Measurements from ENCODE around the gene PTPRA.

The PTPRA gene

GRCh38 chr20:2846698-2847097 lies 26.6 kb upstream of the PTPRA start:
- no peak overlapping the region for H3K4me3 ChIP-seq (ENCODE audit: low read depth, low read length)
- no peak for DNase-seq (ENCODE audit: low read depth, low spot score)
- ChIA-PET POLR2A (no interaction called here), CTCF (interaction anchor here (16.5 kb wide), 1 partner anchor 90 kb away, joined by 337 read pairs; no protein-coding TSS in a partner anchor)
- no peak for TF ChIP-seq CTCF (IDR thresholded peaks at IDR 0.05; ENCODE audit: insufficient read depth, low read length, missing control alignments)

- no peak for TF ChIP-seq CTCF (IDR thresholded peaks at IDR 0.05; ENCODE audit: insufficient read depth, low read length, missing control alignments)
- POLR2A ChIA-PET, result no interaction called here
- H3K4me3 ChIP-seq (ENCODE audit: low read depth, low read length), result no peak overlapping the region
- CTCF ChIA-PET, result interaction anchor here (1.6 to 16.5 kb wide), 2 partner anchors 10 to 91 kb away, joined by 6 to 337 read pairs; no protein-coding TSS in a partner anchor
- DNase-seq (ENCODE audit: low read depth, low spot score), result no peak
Measured at GRCh38 chr20:2847802-2848201, 25.5 kb upstream of the PTPRA start.

- POLR2A ChIA-PET, result interaction anchor here (1.0 kb wide), 1 partner anchor 11 kb away, joined by 3 read pairs; no protein-coding TSS in a partner anchor
- CTCF ChIA-PET, result interaction anchor here (0.9 to 16.5 kb wide), 5 partner anchors 8 to 163 kb away, joined by 3 to 337 read pairs (median 6); no protein-coding TSS in a partner anchor
- DNase-seq (ENCODE audit: low read depth, low spot score), result no peak
- no peak for TF ChIP-seq CTCF (IDR thresholded peaks at IDR 0.05; ENCODE audit: insufficient read depth, low read length, missing control alignments)
- H3K4me3 ChIP-seq (ENCODE audit: low read depth, low read length), result no peak overlapping the region
Measured at GRCh38 chr20:2849529-2849928, 23.8 kb upstream of the PTPRA start.

GRCh38 chr20:2851086-2851485 lies 22.2 kb upstream of the PTPRA start:
- CTCF ChIA-PET, result interaction anchor here (1.0 to 16.5 kb wide), 12 partner anchors 10 to 164 kb away, joined by 3 to 337 read pairs (median 8); partner anchors contain the start of genes PCED1A and VPS16
- POLR2A ChIA-PET, result no interaction called here
- no peak overlapping the region for H3K4me3 ChIP-seq (ENCODE audit: low read depth, low read length)
- TF ChIP-seq CTCF (IDR thresholded peaks at IDR 0.05; ENCODE audit: insufficient read depth, low read length, missing control alignments), result no peak
- no peak for DNase-seq (ENCODE audit: low read depth, low spot score)

- H3K4me3 ChIP-seq (ENCODE audit: low read depth, low read length), result no peak overlapping the region
- ChIA-PET CTCF (interaction anchor here (1.3 to 16.5 kb wide), 3 partner anchors 10 to 146 kb away, joined by 3 to 337 read pairs (median 6); no protein-coding TSS in a partner anchor), POLR2A (interaction anchor here (0.6 to 0.8 kb wide), 2 partner anchors 18 to 147 kb away, joined by 3 read pairs; no protein-coding TSS in a partner anchor)
- TF ChIP-seq CTCF (IDR thresholded peaks at IDR 0.05; ENCODE audit: insufficient read depth, low read length, missing control alignments), result no peak
- no peak for DNase-seq (ENCODE audit: low read depth, low spot score)
Measured at GRCh38 chr20:2858591-2858990, 14.7 kb upstream of the PTPRA start.

- no peak overlapping the region for H3K4me3 ChIP-seq (ENCODE audit: low read depth, low read length)
- TF ChIP-seq CTCF (IDR thresholded peaks at IDR 0.05; ENCODE audit: insufficient read depth, low read length, missing control alignments), result no peak
- CTCF ChIA-PET, result interaction anchor here (1.1 to 16.5 kb wide), 3 partner anchors 8 to 145 kb away, joined by 3 to 337 read pairs (median 4); no protein-coding TSS in a partner anchor
- no peak for DNase-seq (ENCODE audit: low read depth, low spot score)
- POLR2A ChIA-PET, result interaction anchor here (0.7 kb wide), 1 partner anchor 92 kb away, joined by 3 read pairs; no protein-coding TSS in a partner anchor
Measured at GRCh38 chr20:2859330-2860121, 13.8 kb upstream of the PTPRA start.

Data from AG04449 (cell line).